GM18508 (cell line): ENCODE data around the gene KLKB1.
"Not testable (repeated sequence)": the region's sequence is repeated elsewhere in the genome, so short reads cannot be mapped to it uniquely, and the experiment has no call there.

Experiments used
- ATAC-seq: cut with Tn5 transposase; IDR thresholded peaks from one replicate; pipeline ENCODE4 v1.9.1; 2021; ENCODE audit warnings: moderate number of reproducible peaks; ENCODE audit not compliant: insufficient read depth, unreplicated experiment

Gene KLKB1

GRCh38 chr4:186260504-186261448 is 33.5 kb downstream of the KLKB1 start:
- ATAC-seq = no peak

- no peak for ATAC-seq
These were observed 37.4 kb downstream of the KLKB1 start for GRCh38 chr4:186264660-186265059.

- ATAC-seq = not testable (repeated sequence)
These were observed 37.9 kb downstream of the KLKB1 start for GRCh38 chr4:186265250-186265649.

- ATAC-seq = no peak
These were observed 38.7 kb downstream of the KLKB1 start, which contains the start of gene F11 for GRCh38 chr4:186265683-186266652. Gene F11, plus strand, starts transcription at chr4:186266189. Its CDS starts 948 bp downstream, at chr4:186267137.

DNA sequence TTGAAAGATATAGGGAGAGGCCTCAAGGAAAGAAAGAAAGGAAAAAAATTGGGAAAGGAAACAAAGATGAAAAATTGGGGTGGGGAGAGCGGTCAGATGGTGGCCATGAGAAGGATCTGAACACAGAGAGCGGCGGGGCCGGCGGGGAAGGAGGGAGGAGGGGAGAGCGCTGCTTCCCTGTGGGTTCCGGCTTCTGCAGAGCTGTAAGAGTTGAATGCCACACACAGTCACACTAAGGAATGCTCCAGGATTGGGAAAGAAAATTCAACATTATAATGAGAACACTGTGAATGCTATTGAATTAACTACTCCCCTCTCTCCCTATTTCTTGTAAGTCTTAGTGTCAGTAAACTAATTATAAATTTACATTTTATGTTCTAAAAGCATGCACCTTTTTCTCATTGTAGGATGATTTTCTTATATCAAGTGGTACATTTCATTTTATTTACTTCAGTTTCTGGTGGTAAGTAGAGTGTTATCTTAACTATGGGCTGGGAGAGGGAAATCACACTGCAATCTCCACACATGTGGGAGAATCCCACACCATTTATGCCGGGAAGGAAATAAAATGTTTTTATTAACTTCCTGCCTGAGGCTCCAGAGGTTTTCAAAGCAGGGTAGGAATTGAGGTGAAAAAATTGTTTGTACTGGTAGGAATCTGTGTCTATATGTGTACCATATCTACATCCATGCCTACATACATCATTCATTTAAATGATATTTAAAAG is 39.6 kb downstream of the KLKB1 start:
- no peak for ATAC-seq

DNA sequence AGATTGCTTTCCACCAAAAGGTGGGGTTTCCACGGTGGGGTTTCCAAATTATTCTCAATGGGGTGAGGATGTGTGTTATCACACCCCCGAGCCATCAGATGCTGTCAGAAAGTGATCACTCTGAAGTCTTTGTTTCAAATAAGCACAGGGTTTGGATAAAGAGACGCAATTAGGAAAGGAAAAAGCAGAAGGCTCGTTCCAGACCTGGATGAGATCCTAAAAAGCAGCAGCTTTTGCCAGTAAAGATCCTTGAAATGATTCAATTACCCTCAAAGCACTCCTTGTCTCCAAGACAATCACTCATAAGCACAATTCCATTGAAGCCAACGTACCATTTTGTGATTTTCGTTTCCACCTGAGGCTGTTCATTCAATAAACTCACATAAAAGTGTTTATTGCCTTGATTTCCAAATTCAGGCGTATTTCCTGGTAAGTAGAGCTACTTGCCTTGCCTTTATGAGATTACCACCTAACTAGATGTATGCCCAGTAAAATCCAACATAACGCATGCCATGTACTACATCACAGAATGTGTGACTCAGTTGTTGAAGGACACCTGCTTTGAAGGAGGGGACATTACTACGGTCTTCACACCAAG is 43.9 kb downstream of the KLKB1 start:
- no peak for ATAC-seq

- no peak for ATAC-seq
These were observed 45.5 kb downstream of the KLKB1 start for GRCh38 chr4:186272699-186273391.

GRCh38 chr4:186273392-186273789 is 46.1 kb downstream of the KLKB1 start:
- ATAC-seq = not testable (repeated sequence)

DNA sequence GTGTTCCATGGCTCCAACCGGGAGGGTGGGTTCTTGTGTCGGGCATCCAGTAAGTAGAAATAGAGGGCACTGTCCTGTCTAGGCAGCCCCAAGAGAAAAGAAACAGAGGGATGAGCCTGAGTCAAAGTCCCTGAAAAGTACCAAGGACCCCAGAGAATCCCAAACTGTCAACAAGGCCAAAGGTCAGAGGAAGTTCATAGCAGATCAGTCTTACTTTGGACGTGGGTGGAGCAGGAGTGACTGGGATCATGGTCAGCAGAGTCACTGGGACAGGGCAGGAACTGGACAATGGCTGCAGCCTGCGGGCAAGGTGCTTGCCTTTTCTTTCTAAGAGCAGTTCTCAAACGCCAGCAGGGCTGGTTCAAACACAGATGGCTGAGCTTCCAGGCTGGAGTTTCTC is 56.0 kb downstream of the KLKB1 start:
- ATAC-seq = no peak

- no peak for ATAC-seq
These were observed 57.8 kb downstream of the KLKB1 start for GRCh38 chr4:186285147-186285546.

DNA sequence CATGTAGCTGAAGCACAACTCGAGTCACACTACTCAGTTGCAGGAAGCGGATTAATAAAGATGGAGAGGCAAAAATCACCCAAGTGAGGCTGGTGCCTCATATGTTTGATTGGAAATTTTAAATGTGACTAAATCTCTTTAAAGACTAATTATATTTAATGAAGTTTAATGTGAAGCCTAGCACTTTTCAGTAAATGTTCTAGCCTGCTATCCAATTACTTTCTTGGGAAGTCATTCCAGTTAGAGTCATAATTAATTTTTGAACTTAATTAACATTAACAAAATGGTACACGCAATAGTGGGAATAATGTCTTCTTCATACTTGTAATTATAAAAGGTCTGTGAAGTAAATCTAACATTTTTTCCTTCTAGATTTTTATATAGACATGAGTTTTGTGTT is 59.3 kb downstream of the KLKB1 start:
- no peak for ATAC-seq

DNA sequence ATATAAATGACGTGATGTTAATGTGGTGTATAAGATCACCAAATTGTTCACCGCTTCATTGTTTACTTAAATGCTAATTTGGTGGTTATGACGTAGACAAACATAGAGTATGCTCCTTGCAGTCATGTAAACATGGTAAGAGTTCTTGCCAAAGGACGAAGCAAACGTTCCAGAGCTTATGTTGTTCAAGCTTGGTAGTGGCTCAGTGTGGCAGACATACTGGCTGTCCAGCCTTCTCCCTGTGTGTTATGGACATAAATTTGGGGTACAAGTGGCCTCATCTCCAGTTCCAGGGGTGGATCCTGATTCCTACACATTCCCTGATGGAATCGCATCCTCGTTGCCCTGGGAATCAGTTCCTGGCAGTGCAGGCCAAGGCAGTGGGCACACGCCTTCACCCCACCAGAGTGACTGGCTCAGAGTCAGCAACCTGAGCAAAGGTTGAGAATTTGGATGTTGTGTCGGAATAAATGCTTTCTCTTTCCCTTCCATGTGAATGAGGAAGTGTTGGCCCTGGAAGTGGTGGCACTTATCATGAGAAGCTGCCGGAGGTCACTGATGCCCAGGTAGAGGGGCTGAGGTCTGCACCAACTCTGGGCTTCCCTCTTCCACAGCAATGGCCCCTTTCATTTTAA is 64.1 kb downstream of the KLKB1 start:
- ATAC-seq = no peak

DNA sequence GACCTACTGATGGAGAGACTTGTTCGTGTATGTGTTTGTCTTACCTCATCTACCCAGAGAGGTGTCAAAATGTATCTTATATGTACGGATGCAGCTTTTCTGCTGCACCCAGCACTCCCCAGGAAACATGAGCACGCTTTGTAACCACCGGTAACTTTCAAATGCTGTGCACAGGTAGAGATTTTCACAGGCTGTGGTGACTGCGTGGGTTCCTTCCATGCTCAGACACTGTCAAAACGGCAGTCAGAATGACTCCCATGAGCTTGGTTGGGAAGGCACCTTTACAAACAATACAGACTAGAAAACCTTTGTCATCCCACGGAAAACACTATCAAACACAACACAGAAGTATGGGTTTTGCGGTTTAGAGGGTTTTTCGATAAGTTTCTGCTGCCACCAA is 66.9 kb downstream of the KLKB1 start:
- no peak for ATAC-seq

DNA sequence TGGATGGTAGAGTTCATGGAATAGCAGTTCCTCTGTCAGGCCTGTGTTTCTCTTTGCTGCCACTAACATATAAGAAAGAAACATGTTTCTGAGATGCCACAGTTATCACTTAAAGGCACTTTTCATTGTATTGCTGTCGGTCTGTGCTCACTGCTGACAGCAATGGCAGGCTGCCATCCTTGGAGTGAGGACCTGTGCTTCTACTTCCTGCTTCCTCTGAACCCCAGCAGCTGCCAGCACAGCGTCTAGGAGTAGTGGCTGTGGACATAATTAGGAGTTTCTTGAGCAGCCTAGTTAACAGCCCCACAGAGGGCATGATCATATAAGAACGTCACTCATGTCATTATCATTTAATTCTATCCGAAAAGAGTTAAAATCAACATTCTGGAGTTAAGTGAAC is 69.2 kb downstream of the KLKB1 start:
- no peak for ATAC-seq

GRCh38 chr4:186297013-186297645 is 69.8 kb downstream of the KLKB1 start:
- ATAC-seq = no peak

- ATAC-seq = no peak
These were observed 70.8 kb downstream of the KLKB1 start for GRCh38 chr4:186298031-186298647.

- ATAC-seq = no peak
These were observed 72.0 kb downstream of the KLKB1 start for GRCh38 chr4:186299291-186299690.
